ENCODE data around the gene GLYATL1.

DNA sequence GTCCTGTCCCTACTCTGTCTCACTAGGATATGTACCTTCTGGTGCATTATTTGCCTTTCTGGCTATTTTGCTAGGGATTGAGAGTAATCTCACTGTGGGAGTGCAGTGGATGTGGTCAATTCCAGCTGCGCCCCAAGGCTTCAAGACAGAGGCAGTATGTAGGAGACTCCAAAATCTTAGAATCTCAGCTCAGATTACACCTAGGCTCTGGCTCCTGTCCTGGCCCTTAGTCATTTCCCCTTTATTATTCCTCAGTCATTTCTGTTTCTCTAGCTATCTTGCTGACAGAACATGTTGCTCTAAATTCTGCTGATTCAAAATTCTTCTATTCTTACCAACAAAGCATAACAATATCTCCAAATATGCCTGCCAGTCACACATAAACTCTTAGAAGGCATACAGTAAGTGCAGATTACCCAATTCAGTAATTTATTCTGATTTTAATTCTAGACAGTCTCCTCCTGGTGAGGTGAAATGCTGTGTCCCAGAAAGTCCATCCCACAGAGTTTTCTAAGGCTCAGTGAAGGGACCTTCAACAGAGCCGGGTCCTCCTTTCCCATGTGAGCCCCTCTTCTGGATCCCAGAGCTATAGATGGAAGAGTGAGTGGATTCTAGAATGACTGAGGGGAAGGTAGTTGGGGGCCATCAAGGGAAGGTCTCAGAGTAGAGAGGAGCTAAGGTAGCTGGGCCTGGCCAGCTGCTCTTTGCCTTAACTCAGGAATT is 24.3 kb upstream of the GLYATL1 start:
- TF ChIP-seq SUZ12 (IDR thresholded peaks at IDR 0.05; ENCODE audit: extremely low read depth, insufficient read depth, insufficient read length) (no peak), ZNF274 (IDR thresholded peaks at IDR 0.05; ENCODE audit: low read depth, low read length) (no peak)

All from NT2/D1 (cell line).